Body of pancreas (tissue), 4 donors: ENCODE results near the gene LRRC45.

Experiments
- POLR2A ChIP-seq, 3 donors: fragments of 450-650 bp; IDR thresholded peaks; one replicate each; pipeline ENCODE4 v1.6.1; 2016; ENCODE audit warnings: antibody characterized with exemption in 3 of 3, mild to moderate bottlenecking in 2 of 3
- TF ChIP-seq, protein P1 (sequence below), 7 experiments: fragments of 450-650 bp in 4 of 7; fragments of 200-600 bp in 3 of 7; sonication (generic) in 3 of 7; IDR thresholded peaks; one replicate each; pipeline ENCODE4 v1.5.1; 2016 to 2019; ENCODE audit warnings: antibody characterized with exemption in 7 of 7

DNA sequence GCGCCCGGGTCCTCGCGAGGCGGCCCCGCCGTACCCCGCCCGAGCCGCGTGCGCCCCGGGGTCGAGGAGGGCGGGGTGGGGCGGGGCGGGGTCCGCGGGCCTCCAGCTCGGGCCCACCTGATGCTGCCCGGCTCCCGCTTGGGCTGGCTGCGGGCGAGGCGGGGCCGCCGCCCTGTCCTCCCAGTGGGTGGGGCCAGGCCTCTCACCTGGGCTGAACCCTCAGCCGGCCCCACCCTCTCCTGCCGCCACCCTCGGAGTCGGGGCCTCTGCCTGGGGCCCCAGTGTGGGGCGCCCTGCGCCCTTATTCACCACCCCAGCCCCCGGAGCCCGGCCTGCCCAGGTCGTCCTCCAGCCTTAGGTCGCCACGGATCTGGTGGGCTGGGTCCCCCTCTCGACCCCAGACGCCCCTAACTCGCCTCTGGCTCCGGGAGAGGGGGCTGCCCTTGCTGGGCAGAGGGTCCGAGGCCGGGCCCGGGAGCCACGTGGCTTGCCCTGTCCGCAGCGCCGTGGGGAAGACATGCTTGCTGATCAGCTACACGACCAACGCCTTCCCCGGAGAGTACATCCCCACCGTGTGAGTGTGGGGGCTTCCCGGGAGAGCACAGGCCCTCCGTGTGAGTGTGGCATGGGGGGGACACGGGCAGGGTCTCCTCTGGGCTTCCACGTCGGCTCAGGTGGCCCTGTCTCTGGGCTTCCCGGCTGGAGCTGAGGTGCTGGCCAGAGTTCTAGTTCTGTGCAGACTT is 9.0 kb downstream of the LRRC45 start:
- TF ChIP-seq, protein P1, sequence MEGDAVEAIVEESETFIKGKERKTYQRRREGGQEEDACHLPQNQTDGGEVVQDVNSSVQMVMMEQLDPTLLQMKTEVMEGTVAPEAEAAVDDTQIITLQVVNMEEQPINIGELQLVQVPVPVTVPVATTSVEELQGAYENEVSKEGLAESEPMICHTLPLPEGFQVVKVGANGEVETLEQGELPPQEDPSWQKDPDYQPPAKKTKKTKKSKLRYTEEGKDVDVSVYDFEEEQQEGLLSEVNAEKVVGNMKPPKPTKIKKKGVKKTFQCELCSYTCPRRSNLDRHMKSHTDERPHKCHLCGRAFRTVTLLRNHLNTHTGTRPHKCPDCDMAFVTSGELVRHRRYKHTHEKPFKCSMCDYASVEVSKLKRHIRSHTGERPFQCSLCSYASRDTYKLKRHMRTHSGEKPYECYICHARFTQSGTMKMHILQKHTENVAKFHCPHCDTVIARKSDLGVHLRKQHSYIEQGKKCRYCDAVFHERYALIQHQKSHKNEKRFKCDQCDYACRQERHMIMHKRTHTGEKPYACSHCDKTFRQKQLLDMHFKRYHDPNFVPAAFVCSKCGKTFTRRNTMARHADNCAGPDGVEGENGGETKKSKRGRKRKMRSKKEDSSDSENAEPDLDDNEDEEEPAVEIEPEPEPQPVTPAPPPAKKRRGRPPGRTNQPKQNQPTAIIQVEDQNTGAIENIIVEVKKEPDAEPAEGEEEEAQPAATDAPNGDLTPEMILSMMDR (IDR thresholded peaks at IDR 0.05) = no peak
- no peak for TF ChIP-seq POLR2A (IDR thresholded peaks at IDR 0.05)
